HG02938 (cell line): ENCODE data around the gene CHRM4.
"Not testable (repeated sequence)": the region's sequence is repeated elsewhere in the genome, so short reads cannot be mapped to it uniquely, and the experiment has no call there.

ENCODE experiments used
- ATAC-seq: cut with Tn5 transposase; IDR thresholded peaks from one replicate; pipeline ENCODE4 v1.9.1; 2021; ENCODE audit warnings: mild to moderate bottlenecking, moderate library complexity; ENCODE audit not compliant: unreplicated experiment

Gene CHRM4

GRCh38 chr11:46382646-46383403 lies 8.8 kb downstream of the CHRM4 start:
- no peak for ATAC-seq

GRCh38 chr11:46381819-46382645 lies 9.5 kb downstream of the CHRM4 start:
- ATAC-seq: no peak

DNA sequence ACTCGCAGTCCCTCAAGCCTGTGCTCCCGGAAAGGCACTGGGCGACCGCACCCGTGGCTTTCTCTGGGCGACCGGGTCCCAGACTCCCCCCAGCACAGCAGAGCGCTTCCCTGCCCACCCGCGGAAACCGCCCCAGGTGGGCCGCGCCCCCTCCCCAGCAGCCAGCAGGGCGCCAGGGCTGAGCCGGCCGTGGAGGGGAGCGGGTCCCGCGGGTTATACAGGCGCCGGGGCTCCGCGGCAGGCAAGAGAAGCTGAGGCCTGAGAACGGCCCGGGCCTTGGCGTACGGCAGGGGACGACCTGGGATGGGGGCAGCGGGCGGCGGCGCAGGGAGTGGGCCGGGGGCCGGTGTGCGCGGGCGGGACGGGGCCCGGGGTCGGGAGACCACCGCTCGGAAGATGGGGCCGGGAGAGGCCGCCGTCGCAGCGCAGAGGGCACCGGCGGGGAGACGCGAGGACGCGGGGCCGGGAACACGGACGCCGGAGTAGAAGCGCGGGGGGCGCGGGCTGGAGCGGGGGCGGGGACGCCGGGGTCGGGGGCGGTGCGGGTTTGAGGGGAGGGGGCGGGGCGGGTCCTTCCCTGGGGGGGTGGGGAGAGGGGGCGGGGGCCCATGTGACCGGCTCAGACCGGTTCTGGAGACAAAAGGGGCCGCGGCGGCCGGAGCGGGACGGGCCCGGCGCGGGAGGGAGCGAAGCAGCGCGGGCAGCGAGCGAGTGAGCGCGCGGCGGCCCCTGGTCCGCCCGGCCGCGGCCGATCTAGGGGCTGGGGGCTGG lies 10.3 kb downstream of the CHRM4 start, which contains the start of gene MDK:
Gene MDK, plus strand, starts transcription at position 622 of the 771 bp plus-strand sequence. CDS start 389 bp downstream, outside the sequence.
- ATAC-seq: no peak

- ATAC-seq: no peak
Measured at GRCh38 chr11:46380340-46381047, 11.1 kb downstream of the CHRM4 start.

GRCh38 chr11:46379482-46380293 lies 11.9 kb downstream of the CHRM4 start:
- not testable (repeated sequence) for ATAC-seq

- ATAC-seq: no peak
Measured at GRCh38 chr11:46378811-46379481, 12.6 kb downstream of the CHRM4 start.

DNA sequence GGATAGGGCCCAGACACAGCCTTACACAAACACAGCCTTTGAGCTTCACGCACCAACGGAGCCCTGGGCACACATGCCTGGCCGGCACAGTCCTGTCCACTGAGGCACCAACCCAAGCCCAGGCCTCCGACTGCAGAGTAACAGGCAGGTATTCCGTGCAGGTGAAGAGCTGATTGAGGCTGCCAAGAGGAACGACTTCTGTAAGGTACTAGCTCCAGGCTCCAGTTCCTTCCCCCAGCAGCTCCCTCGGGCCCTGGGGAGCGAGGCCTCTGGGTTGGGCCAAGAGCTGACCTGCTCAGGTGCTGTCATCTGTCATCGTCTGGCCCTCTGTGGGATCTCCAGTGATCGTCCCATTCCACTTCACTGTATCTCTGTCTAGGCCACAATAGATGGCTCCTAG lies 13.3 kb downstream of the CHRM4 start:
- no peak for ATAC-seq

GRCh38 chr11:46377831-46378230 lies 13.7 kb downstream of the CHRM4 start:
- ATAC-seq: no peak

- ATAC-seq: no peak
Measured at GRCh38 chr11:46377290-46377689, 14.3 kb downstream of the CHRM4 start.

DNA sequence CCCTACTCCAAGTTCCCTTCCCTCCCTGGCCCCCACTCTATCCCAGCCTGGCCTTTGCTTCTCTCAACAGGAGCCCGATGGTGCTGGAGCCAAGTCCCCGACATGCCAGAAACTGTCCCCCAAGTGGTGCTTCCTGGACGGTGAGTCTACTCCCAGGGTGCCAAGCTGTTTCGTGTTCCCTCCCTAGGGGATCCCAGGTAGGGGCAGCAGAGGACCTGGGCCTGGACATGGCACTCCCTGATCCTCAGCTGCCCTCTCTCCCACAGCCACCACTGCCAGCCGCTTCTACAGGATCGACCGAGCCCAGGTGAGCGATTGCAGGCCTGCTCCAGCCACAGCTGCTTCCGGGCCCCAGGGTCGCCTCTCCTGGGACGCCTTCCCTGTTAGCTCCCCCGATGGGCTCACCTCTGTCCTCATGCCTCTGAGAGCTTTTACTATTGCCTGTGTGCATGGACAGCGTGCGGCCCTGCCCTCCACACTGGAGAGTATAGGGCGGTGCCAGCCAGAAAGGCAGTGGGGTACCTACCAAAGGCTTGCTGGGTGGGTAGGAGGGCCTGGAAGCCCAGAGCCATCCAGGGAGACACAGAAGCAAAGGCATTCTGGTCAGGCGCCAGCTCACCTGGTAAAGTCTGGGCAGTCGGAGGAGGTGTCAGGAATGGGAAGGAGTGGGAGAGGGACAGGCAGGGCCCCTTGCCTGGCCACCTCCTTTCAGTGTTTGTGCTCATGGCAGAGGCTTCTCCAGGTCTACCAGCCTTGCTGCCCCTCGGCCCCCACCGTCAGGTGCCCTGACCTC lies 15.1 kb downstream of the CHRM4 start:
- no peak for ATAC-seq

DNA sequence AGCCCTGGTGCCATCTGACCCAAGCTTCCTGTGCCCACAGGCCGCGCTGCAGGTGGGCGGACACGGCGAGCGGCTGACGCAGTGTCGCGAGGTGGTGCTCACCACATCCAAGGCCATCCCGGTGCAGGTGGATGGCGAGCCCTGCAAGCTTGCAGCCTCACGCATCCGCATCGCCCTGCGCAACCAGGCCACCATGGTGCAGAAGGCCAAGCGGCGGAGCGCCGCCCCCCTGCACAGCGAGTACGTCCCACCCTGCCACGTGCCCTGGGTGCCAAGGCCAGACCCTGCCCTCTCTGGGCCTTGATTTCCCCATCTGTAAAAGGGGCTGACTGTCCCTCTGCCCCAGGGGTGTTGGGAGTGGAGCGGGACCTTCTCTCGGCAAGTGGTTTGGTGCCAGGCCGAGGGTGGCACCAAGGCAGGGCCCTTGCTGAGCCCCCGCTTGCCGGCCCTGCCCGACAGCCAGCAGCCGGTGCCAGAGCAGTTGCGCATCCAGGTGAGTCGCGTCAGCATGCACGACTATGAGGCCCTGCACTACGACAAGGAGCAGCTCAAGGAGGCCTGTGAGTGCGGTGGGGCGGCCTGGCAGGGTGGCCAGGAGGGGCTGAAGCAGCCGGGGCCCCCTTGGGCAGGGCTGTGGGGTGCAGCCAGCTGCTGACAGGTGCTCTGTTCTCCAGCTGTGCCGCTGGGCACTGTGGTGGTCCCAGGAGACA lies 16.0 kb downstream of the CHRM4 start:
- no peak for ATAC-seq

- no peak for ATAC-seq
Measured at GRCh38 chr11:46374815-46375214, 16.8 kb downstream of the CHRM4 start.

DNA sequence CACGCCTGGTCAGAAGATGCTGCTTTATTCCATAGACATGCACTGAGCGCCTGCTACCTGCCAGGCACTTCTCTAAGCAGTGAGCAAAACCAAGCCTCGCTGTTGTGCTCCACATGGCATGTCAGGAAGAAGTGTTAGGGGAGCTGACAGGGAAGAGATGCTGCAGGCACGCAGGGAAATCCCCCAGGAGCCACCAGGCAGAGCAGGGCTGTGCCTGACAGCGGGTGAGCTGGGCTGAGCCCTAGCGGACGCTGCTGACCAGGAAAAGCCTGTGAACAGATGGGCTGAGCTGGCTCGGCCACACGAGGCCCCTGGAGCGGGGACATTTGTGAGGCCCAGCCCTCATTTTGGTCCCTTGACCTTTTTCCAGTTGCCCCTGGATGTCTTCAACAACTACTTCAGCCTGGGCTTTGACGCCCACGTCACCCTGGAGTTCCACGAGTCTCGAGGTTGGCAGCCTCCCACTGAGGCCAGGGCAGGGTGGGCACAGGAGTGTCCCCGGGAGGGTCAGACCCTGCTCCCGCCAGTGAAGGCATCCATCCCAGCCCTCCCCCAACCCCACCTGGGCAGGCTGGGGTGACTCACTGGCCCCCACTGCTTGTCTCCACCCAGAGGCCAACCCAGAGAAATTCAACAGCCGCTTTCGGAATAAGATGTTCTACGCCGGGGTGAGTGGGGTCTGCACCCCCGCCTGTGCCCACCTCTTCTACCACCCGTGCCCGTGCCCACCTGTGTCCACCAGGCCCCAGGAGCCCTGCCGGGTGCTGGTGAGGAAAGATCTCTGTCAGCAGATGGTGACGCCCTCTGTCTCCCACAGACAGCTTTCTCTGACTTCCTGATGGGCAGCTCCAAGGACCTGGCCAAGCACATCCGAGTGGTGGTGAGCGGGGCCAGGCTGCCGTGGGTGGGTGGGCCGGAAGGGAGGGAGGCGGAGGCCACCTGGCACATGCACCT lies 17.5 kb downstream of the CHRM4 start:
- no peak for ATAC-seq

- ATAC-seq: not testable (repeated sequence)
Measured at GRCh38 chr11:46372501-46372900, 19.1 kb downstream of the CHRM4 start.

DNA sequence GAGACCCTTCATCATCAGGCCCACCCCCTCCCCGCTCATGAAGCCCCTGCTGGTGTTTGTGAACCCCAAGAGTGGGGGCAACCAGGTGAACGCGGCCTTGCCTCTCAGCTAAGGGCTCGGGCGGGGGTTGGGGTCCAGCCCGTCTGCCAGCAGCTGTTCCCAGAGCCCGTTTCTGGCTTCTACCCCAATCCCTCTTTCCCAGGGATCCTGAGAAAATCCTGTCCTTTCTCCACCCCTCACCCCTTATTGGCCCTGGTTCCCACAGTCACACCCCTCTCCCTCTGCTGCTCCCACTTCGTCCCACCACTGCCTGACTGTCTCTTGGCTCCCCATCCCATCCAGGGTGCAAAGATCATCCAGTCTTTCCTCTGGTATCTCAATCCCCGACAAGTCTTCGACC lies 19.5 kb downstream of the CHRM4 start:
- no peak for ATAC-seq

DNA sequence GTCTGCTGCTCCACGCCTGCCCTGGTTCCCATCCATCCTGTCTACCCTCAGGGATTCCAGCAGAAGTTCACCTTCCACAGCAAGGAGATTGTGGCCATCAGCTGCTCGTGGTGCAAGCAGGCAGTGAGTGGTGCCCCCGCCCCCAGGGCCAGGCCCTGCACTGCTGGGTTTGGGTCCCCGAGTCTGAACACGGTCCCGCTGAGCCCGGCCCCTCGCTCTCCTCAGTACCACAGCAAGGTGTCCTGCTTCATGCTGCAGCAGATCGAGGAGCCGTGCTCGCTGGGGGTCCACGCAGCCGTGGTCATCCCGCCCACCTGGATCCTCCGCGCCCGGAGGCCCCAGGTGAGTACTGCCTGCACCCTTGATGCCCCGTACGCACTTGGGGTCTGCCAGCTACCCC lies 20.3 kb downstream of the CHRM4 start:
- not testable (repeated sequence) for ATAC-seq

GRCh38 chr11:46370253-46370652 lies 21.3 kb downstream of the CHRM4 start:
- ATAC-seq: no peak
